ENCODE results near the gene ZNF385C. TPM values are rescaled to one million over a fixed set of nuclear protein-coding genes. Genes with fewer than 3 reads are reported as not detected.

ZNF385C gene
- total RNA-seq, 1 experiment from 2014 or later: 1.1 TPM

DNA sequence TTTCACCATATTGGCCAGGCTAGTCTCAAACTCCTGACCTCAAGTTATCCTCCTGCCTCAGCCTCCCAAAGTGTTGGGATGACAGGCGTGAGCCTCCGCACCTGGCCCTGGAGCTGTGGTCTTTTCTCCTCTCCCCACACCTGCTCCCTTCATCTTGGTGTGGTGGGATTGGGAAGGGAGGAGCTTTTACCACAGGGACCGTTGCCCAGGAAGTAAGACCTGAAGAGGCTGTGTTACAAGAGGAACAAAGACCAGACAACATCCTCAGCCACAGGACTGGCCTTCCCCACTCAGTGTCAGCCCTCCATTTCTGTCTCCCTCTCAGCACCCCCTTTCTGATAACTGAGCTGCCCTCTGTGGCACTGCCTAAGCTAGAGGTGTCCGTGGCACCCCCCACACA is 38.5 kb downstream of the ZNF385C start:
- no peaks in the 10 kb centered on the region for H3K9me2 ChIP-seq (ENCODE audit: insufficient read depth)
- no peaks in the 10 kb centered on the region for H3K36me3 ChIP-seq (ENCODE audit: control insufficient read depth in 1 of 2, insufficient read depth in 2 of 2, low read length in 2 of 2)
- ATAC-seq: no peak
- RAD21 ChIA-PET (ENCODE audit: low non-redundant PET in 1 of 2, low total read pairs in 2 of 2, uncharacterized antibody in 2 of 2, unreplicated experiment in 2 of 2): no interaction called here
- H2AFZ ChIP-seq (ENCODE audit: low read depth, low read length, poor library complexity, severe bottlenecking): no peak overlapping the region
- H3K4me3 ChIP-seq (replicated peaks in 1 of 2; ENCODE audit: low read depth in 1 of 2, low read length in 2 of 2): no peak overlapping the region
- no peaks in the 10 kb centered on the region for H3K27me3 ChIP-seq (ENCODE audit: insufficient read depth, low read length)
- intact Hi-C loops (cut with micrococcal nuclease): no loop called here
- DNase-seq (ENCODE audit: low read depth, low spot score): no peak
- H4K20me1 ChIP-seq (ENCODE audit: insufficient read depth): no peaks in the 10 kb centered on the region
- H3K79me2 ChIP-seq (ENCODE audit: insufficient read depth, low read length): no peaks in the 10 kb centered on the region
- peaks cover 14 to 20% of the 10 kb centered on the region in 2 experiments for H3K4me1 ChIP-seq (ENCODE audit: control insufficient read depth in 1 of 2, insufficient read depth in 2 of 2, low read length in 2 of 2)
- H3K9ac ChIP-seq (ENCODE audit: low read length): no peak overlapping the region
- TF ChIP-seq ELF1 (IDR thresholded peaks at IDR 0.05; ENCODE audit: borderline replicate concordance, low read depth) (no peak), EZH2 (IDR thresholded peaks at IDR 0.05) (no peak), YY1 (IDR thresholded peaks at IDR 0.05; ENCODE audit: extremely low read depth, insufficient replicate concordance, low read depth, low read length) (no peak), EGR1 (IDR thresholded peaks at IDR 0.05; ENCODE audit: low read depth) (no peak), SP1 (IDR thresholded peaks at IDR 0.05; ENCODE audit: low read depth) (no peak), ZFX (IDR thresholded peaks at IDR 0.05) (no peak), CBX3 (IDR thresholded peaks at IDR 0.05; ENCODE audit: low read depth) (no peak)
- TF ChIP-seq, protein P1, sequence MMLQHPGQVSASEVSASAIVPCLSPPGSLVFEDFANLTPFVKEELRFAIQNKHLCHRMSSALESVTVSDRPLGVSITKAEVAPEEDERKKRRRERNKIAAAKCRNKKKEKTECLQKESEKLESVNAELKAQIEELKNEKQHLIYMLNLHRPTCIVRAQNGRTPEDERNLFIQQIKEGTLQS (IDR thresholded peaks at IDR 0.05): no peak
- TF ChIP-seq, protein P2, sequence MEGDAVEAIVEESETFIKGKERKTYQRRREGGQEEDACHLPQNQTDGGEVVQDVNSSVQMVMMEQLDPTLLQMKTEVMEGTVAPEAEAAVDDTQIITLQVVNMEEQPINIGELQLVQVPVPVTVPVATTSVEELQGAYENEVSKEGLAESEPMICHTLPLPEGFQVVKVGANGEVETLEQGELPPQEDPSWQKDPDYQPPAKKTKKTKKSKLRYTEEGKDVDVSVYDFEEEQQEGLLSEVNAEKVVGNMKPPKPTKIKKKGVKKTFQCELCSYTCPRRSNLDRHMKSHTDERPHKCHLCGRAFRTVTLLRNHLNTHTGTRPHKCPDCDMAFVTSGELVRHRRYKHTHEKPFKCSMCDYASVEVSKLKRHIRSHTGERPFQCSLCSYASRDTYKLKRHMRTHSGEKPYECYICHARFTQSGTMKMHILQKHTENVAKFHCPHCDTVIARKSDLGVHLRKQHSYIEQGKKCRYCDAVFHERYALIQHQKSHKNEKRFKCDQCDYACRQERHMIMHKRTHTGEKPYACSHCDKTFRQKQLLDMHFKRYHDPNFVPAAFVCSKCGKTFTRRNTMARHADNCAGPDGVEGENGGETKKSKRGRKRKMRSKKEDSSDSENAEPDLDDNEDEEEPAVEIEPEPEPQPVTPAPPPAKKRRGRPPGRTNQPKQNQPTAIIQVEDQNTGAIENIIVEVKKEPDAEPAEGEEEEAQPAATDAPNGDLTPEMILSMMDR (IDR thresholded peaks at IDR 0.05 in 2 of 3, conservative IDR thresholded peaks at IDR 0.05 in 1 of 3; ENCODE audit: borderline replicate concordance in 1 of 3, insufficient read depth in 1 of 3, low read depth in 2 of 3, low read length in 2 of 3): no peak
- BruUV-seq (replicated peaks): no TSS peak
- no peaks in the 10 kb centered on the region for H3K9me3 ChIP-seq (ENCODE audit: control insufficient read depth in 1 of 2, insufficient read depth in 1 of 2, low read depth in 1 of 2, low read length in 2 of 2)
- POLR2A ChIA-PET: no interaction called here
- CTCF ChIA-PET: no interaction called here
- no peak overlapping the region for H3K27ac ChIP-seq (ENCODE audit: low read depth, low read length)
- no peak overlapping the region for H3K4me2 ChIP-seq (ENCODE audit: low read length)

DNA sequence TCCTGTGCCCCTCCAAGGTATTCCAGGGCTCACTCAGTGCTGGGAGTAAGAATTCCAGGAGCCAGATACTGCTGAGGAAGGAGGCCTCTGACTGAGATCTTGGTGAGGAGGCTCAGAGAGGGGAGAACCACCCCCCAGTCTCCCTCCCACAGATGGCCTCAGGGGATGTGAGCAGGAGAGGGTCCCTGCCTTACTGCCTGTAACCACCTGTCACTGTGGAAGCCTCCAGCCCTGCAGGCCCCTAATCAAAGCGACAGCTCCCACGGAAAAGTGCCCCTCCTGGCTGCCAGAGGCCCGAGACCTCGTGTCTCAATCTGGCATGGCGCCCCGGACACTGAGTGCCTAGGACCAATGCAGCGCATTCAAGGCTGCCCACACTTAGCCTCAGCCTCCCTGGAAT is 40.2 kb downstream of the ZNF385C start:
- RAD21 ChIA-PET (ENCODE audit: low non-redundant PET in 1 of 2, low total read pairs in 2 of 2, uncharacterized antibody in 2 of 2, unreplicated experiment in 2 of 2): no interaction called here
- Histone ChIP-seq H3K4me2 (ENCODE audit: low read length) (no peak overlapping the region), H3K9me3 (ENCODE audit: control insufficient read depth in 1 of 2, insufficient read depth in 1 of 2, low read depth in 1 of 2, low read length in 2 of 2) (no peaks in the 10 kb centered on the region), H3K4me1 (ENCODE audit: control insufficient read depth in 1 of 2, insufficient read depth in 2 of 2, low read length in 2 of 2) (peaks cover 14 to 16% of the 10 kb centered on the region in 2 experiments), H3K27me3 (ENCODE audit: insufficient read depth, low read length) (peaks cover 11% of the 10 kb centered on the region; the same call in 1 of the 2 replicates), H3K27ac (ENCODE audit: low read depth, low read length) (no peak overlapping the region), H4K20me1 (ENCODE audit: insufficient read depth) (no peaks in the 10 kb centered on the region), H3K4me3 (replicated peaks in 1 of 2; ENCODE audit: low read depth in 1 of 2, low read length in 2 of 2) (no peak overlapping the region), H2AFZ (ENCODE audit: low read depth, low read length, poor library complexity, severe bottlenecking) (no peak overlapping the region), H3K36me3 (ENCODE audit: control insufficient read depth in 1 of 2, insufficient read depth in 2 of 2, low read length in 2 of 2) (no peaks in the 10 kb centered on the region), H3K9ac (ENCODE audit: low read length) (no peak overlapping the region), H3K9me2 (ENCODE audit: insufficient read depth) (no peaks in the 10 kb centered on the region), H3K79me2 (ENCODE audit: insufficient read depth, low read length) (no peaks in the 10 kb centered on the region)
- POLR2A ChIA-PET: no interaction called here
- no TSS peak for BruUV-seq (replicated peaks)
- intact Hi-C loops (cut with micrococcal nuclease): no loop called here
- ATAC-seq (no peak), DNase-seq (ENCODE audit: low read depth, low spot score) (no peak)
- CTCF ChIA-PET: no interaction called here
- TF ChIP-seq, protein P1 (IDR thresholded peaks at IDR 0.05): no peak
- TF ChIP-seq SRF (IDR thresholded peaks at IDR 0.05; ENCODE audit: low read depth): no peak
- no peak for TF ChIP-seq POLR2A (IDR thresholded peaks at IDR 0.05; ENCODE audit: borderline replicate concordance, extremely low read depth, insufficient read depth, insufficient read length)
- no peak for TF ChIP-seq FOSL1 (IDR thresholded peaks at IDR 0.05; ENCODE audit: low read depth)
- no peak for TF ChIP-seq SIN3A (IDR thresholded peaks at IDR 0.05; ENCODE audit: low read depth)
- TF ChIP-seq, protein P3, sequence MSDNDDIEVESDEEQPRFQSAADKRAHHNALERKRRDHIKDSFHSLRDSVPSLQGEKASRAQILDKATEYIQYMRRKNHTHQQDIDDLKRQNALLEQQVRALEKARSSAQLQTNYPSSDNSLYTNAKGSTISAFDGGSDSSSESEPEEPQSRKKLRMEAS (IDR thresholded peaks at IDR 0.05): no peak
- TF ChIP-seq EZH2phosphoT487 (IDR thresholded peaks at IDR 0.05; ENCODE audit: borderline replicate concordance): no peak
- TF ChIP-seq, protein P2 (IDR thresholded peaks at IDR 0.05 in 2 of 3, conservative IDR thresholded peaks at IDR 0.05 in 1 of 3; ENCODE audit: borderline replicate concordance in 1 of 3, insufficient read depth in 1 of 3, low read depth in 2 of 3, low read length in 2 of 3): no peak
- TF ChIP-seq RAD21 (IDR thresholded peaks at IDR 0.05; ENCODE audit: low read depth): no peak
- no peak for TF ChIP-seq CBX3 (IDR thresholded peaks at IDR 0.05; ENCODE audit: low read depth)
- no peak for TF ChIP-seq POLR2AphosphoS5 (IDR thresholded peaks at IDR 0.05; ENCODE audit: low read depth, low read length)
- no peak for TF ChIP-seq CEBPB (IDR thresholded peaks at IDR 0.05; ENCODE audit: low read depth)
